NT2/D1 (cell line): ENCODE results near the gene TRMT44.

ENCODE experiments used
- DNase-seq: peaks from one replicate; pipeline ENCODE4 v3.0.0-alpha.2; 2011; ENCODE audit warnings: low read depth, low spot score
- H3K27me3 ChIP-seq: 2 replicates; pipeline ENCODE4 v1.6.0; 2011; ENCODE audit warnings: mild to moderate bottlenecking; ENCODE audit not compliant: insufficient read length, insufficient read depth
- H3K36me3 ChIP-seq: 2 replicates; pipeline ENCODE4 v1.6.1; 2011; ENCODE audit warnings: mild to moderate bottlenecking, low read length, mixed read lengths; ENCODE audit not compliant: insufficient read depth, insufficient read length
- H3K4me1 ChIP-seq: 2 replicates; pipeline ENCODE4 v1.5.1; 2011; ENCODE audit not compliant: insufficient read depth, insufficient read length
- H3K4me3 ChIP-seq: 2 replicates; pipeline ENCODE4 v1.5.1; 2011; ENCODE audit warnings: low read depth; ENCODE audit not compliant: insufficient read length
- H3K9ac ChIP-seq: 2 replicates; pipeline ENCODE4 v1.6.0; 2011; ENCODE audit warnings: low read depth; ENCODE audit not compliant: insufficient read length
- H3K9me3 ChIP-seq: 2 replicates; pipeline ENCODE4 v1.5.1; 2011; ENCODE audit warnings: mild to moderate bottlenecking, low read length; ENCODE audit not compliant: insufficient read depth
- SUZ12 ChIP-seq: IDR thresholded peaks from 2 replicates; pipeline ENCODE4 v1.6.1; 2011; ENCODE audit not compliant: insufficient read length, insufficient read depth; ENCODE audit errors: extremely low read depth
- YY1 ChIP-seq: IDR thresholded peaks from 2 replicates; pipeline ENCODE4 v1.6.1; 2011; ENCODE audit not compliant: insufficient read length, insufficient read depth
- ZNF274 ChIP-seq: IDR thresholded peaks from 2 replicates; pipeline ENCODE4 v1.6.1; 2011; ENCODE audit warnings: mild to moderate bottlenecking, low read depth, low read length

The TRMT44 gene

DNA sequence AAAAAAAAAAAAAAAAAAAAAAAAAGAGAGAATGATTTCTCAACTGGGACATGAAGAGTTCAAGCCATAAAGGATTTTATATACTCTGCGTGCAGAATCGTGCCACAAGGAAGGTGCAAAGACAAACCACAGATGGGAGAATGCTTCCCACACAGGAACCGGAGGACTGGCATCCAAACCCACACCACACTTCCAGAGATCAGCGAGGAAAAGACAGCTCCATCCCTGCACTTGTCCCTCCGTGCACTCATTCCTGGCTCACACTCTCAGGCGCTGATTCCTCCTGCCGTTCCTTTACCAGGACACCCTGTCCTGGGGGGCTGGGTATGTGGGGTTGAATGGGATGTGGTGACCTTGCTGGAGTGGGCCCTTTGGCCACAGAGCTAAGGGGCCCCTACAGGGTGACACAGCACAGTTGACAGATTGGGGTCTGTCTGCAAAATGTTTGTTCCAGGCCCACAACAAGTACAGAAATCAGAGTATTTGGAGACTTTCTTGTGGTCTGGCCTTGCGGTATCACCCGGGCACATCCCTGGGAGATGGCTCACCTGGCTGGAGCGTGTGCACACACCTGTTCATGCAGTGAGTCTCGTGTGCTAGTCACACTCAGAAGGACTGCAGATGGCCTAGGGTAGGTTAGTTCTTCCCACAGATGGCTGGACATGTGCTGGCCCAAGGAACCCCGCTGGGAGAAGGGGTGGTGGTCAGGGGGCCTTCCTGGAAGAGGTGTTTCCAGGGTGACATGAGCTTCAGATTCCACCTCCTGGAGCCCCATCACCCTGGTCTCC, 84.2 kb downstream of the TRMT44 start:
- Histone ChIP-seq H3K4me1 (peaks cover 10% of the 10 kb centered on the region), H3K27me3 (no peaks in the 10 kb centered on the region), H3K36me3 (no peaks in the 10 kb centered on the region), H3K4me3 (no peak overlapping the region), H3K9ac (no peak overlapping the region), H3K9me3 (peaks cover 27% of the 10 kb centered on the region)
- no peak for DNase-seq
- TF ChIP-seq YY1 (no peak), ZNF274 (no peak), SUZ12 (no peak)

DNA sequence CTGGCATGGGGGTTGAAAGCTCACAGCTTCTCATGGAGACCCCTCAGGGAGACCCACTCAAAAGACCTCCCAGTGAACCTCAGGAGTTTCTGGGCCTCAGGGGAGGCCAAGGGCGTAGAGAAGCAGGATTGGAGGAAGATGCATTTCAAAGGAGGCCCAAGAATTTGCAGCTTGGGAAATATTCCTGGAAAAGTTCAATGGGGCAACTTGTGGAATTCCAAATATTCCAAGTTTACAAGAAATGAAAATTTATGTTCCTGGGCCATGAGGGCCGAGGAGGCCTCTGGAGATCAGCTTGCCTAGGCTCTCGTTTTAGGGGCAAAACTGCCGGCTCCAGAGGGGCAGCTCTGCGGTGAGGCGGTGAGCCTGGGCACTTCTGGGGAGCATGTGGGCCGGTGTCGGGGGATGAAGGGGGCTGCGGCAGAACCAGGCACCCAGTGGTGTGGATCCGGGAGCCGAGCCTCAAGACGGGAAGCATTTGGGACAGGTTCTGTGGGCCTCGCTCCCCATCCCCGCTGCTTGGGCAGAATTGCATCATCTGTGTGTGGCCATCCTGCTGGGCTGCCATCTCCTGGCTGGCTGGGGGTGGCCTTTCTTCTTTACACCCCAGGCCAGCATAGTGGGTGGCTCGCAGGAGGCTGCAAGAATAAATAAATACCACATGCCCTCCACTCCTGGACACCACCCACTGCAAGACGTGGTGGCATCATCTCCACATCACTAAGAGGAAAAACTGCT, 85.0 kb downstream of the TRMT44 start:
- no peak for DNase-seq
- peaks cover 10% of the 10 kb centered on the region for H3K4me1 ChIP-seq
- H3K27me3 ChIP-seq, result no peaks in the 10 kb centered on the region
- H3K9ac ChIP-seq, result no peak overlapping the region
- TF ChIP-seq YY1, result no peak
- no peak for TF ChIP-seq SUZ12
- no peak for TF ChIP-seq ZNF274
- H3K4me3 ChIP-seq, result no peak overlapping the region
- H3K36me3 ChIP-seq, result no peaks in the 10 kb centered on the region
- peaks cover 27% of the 10 kb centered on the region for H3K9me3 ChIP-seq
